CD4-positive, CD25-positive, alpha-beta regulatory T cell (primary cell): ENCODE results near the gene DGKA. TPM values are rescaled to one million over a fixed set of nuclear protein-coding genes. Genes with fewer than 3 reads are reported as not detected.

Experiments used
- ATAC-seq, 2 donors: fragments of 150-1000 bp; cut with Tn5 transposase; one replicate each; pipeline ENCODE4 v1.10.0; 2021; ENCODE audit warnings: low read depth in 2 of 2, moderate number of reproducible peaks in 2 of 2, moderate library complexity in 1 of 2
- DNase-seq, 3 donors: peaks; one replicate each; pipeline versions ENCODE4 v3.0.0 to v3.0.0-alpha.2; 2012 to 2022; ENCODE audit warnings: mixed read lengths in 1 of 3
- H3K27ac ChIP-seq: one replicate; pipeline ENCODE4 v1.7.0; 2013; ENCODE audit warnings: mild to moderate bottlenecking, low read length; ENCODE audit not compliant: insufficient read depth, poor library complexity, severe bottlenecking
- H3K27me3 ChIP-seq: one replicate; pipeline ENCODE4 v1.7.0; 2013; ENCODE audit warnings: low read length; ENCODE audit not compliant: control insufficient read depth, insufficient read depth
- H3K36me3 ChIP-seq: one replicate; pipeline ENCODE4 v1.7.0; 2013; ENCODE audit warnings: mild to moderate bottlenecking, low read length, moderate library complexity; ENCODE audit not compliant: control insufficient read depth, insufficient read depth
- H3K4me1 ChIP-seq: 2 replicates; pipeline ENCODE4 v1.7.0; 2013; ENCODE audit warnings: mild to moderate bottlenecking, low read length; ENCODE audit not compliant: insufficient read depth, control insufficient read depth, poor library complexity, severe bottlenecking
- H3K4me3 ChIP-seq: one replicate; pipeline ENCODE4 v1.7.0; 2013; ENCODE audit warnings: low read depth, mild to moderate bottlenecking, low read length, moderate library complexity
- H3K9me3 ChIP-seq, 2 experiments: 1 replicate in 1 of 2; 2 replicates in 1 of 2; pipeline ENCODE4 v1.7.0; 2013; ENCODE audit warnings: low read length in 2 of 2, mild to moderate bottlenecking in 1 of 2, moderate library complexity in 1 of 2; ENCODE audit not compliant: control insufficient read depth in 2 of 2
- H3K27ac Mint-ChIP-seq, 3 donors: one replicate each; pipeline ENCODE4 v1.8.0; 2020 to 2022; ENCODE audit warnings: mild to moderate bottlenecking in 3 of 3, mixed read lengths in 3 of 3, moderate library complexity in 2 of 3
- H3K27me3 Mint-ChIP-seq: one replicate; pipeline ENCODE4 v1.8.0; 2022; ENCODE audit warnings: mild to moderate bottlenecking, mixed read lengths
- H3K36me3 Mint-ChIP-seq: one replicate; pipeline ENCODE4 v1.8.0; 2020; ENCODE audit warnings: mixed read lengths
- H3K4me1 Mint-ChIP-seq, 4 donors: one replicate each; pipeline ENCODE4 v1.8.0; 2020 to 2022; ENCODE audit warnings: mixed read lengths in 4 of 4, mild to moderate bottlenecking in 1 of 4
- H3K4me3 Mint-ChIP-seq, 4 donors: one replicate each; pipeline ENCODE4 v1.8.0; 2020 to 2022; ENCODE audit warnings: mild to moderate bottlenecking in 4 of 4, mixed read lengths in 4 of 4, moderate library complexity in 3 of 4
- H3K9me3 Mint-ChIP-seq, 7 donors: one replicate each; pipeline ENCODE4 v1.8.0; 2020 to 2022; ENCODE audit warnings: mixed read lengths in 7 of 7, mild to moderate bottlenecking in 3 of 7, moderate library complexity in 2 of 7
- polyA plus RNA-seq, 4 donors: library from polyadenylated mRNA; unstranded; fragments of 300-500 nt; fragmentation: Illumina TruSeq; gene quantifications; one replicate each; pipeline ENCODE4 v1.2.3, GENCODE V29; 2021
- total RNA-seq: library from RNA; stranded (reverse); gene quantifications from one replicate; pipeline ENCODE4 v1.2.3, GENCODE V29; 2022

Gene DGKA
- total and polyA plus RNA-seq, 5 donors from 2014 or later: 225 to 1,086 (median 270) TPM

GRCh38 chr12:55940065-55940732 is 9.2 kb downstream of the DGKA start:
- Histone ChIP-seq H3K4me1 (peaks cover 63% of the 10 kb centered on the region), H3K27me3 (no peaks in the 10 kb centered on the region), H3K27ac (peak overlapping the region; percentile 92), H3K4me3 (peak overlapping the region; percentile 13), H3K9me3 (no peaks in the 10 kb centered on the region), H3K36me3 (peaks cover 93% of the 10 kb centered on the region)
- DNase-seq: peak; percentile 75 to 89 (median 87)
- ATAC-seq: peak; percentile 88 to 91
- peak overlapping the region; percentile 54 to 97 (median 89) for H3K27ac Mint-ChIP-seq
- no peaks in the 10 kb centered on the region for H3K27me3 Mint-ChIP-seq
- H3K4me1 Mint-ChIP-seq: peaks cover 6 to 97% (median 73%) of the 10 kb centered on the region in 4 donors
- peaks cover 85% of the 10 kb centered on the region for H3K36me3 Mint-ChIP-seq
- no peaks in the 10 kb centered on the region for H3K9me3 Mint-ChIP-seq
- H3K4me3 Mint-ChIP-seq: peak overlapping the region; percentile 78 to 100 (median 86)

GRCh38 chr12:55942055-55942454 is 11.1 kb downstream of the DGKA start:
- Histone ChIP-seq H3K4me3 (no peak overlapping the region), H3K27me3 (no peaks in the 10 kb centered on the region), H3K27ac (peak overlapping the region; percentile 42), H3K9me3 (no peaks in the 10 kb centered on the region), H3K4me1 (peaks cover 45% of the 10 kb centered on the region), H3K36me3 (peaks cover 97% of the 10 kb centered on the region)
- no peaks in the 10 kb centered on the region for H3K27me3 Mint-ChIP-seq
- no peaks in the 10 kb centered on the region for H3K9me3 Mint-ChIP-seq
- H3K36me3 Mint-ChIP-seq: peaks cover 80% of the 10 kb centered on the region
- H3K27ac Mint-ChIP-seq: peak overlapping the region; percentile 17 to 93 (median 56)
- DNase-seq (no peak), ATAC-seq (no peak)
- peaks cover 5 to 97% (median 64%) of the 10 kb centered on the region in 4 donors for H3K4me1 Mint-ChIP-seq
- no peak overlapping the region for H3K4me3 Mint-ChIP-seq

- Histone ChIP-seq H3K27me3 (no peaks in the 10 kb centered on the region), H3K4me3 (no peak overlapping the region), H3K27ac (peak overlapping the region; percentile 6), H3K36me3 (peaks cover 97% of the 10 kb centered on the region), H3K9me3 (no peaks in the 10 kb centered on the region), H3K4me1 (peaks cover 39% of the 10 kb centered on the region)
- no peak for ATAC-seq
- H3K4me3 Mint-ChIP-seq: peak overlapping the region in 2 of 4 donors; percentile 2 to 20
- DNase-seq: no peak
- H3K9me3 Mint-ChIP-seq: no peaks in the 10 kb centered on the region
- H3K4me1 Mint-ChIP-seq: peaks cover 5 to 95% (median 63%) of the 10 kb centered on the region in 4 donors
- peaks cover 79% of the 10 kb centered on the region for H3K36me3 Mint-ChIP-seq
- peak overlapping the region; percentile 39 to 67 (median 56) for H3K27ac Mint-ChIP-seq
- H3K27me3 Mint-ChIP-seq: no peaks in the 10 kb centered on the region
These were observed 11.7 kb downstream of the DGKA start for GRCh38 chr12:55942577-55943136.

- Mint-ChIP-seq H3K4me3 (no peak overlapping the region), H3K36me3 (peaks cover 57% of the 10 kb centered on the region), H3K4me1 (peaks cover 5 to 69% (median 35%) of the 10 kb centered on the region in 4 donors), H3K27me3 (no peaks in the 10 kb centered on the region), H3K27ac (peak overlapping the region; percentile 66 to 88 (median 75)), H3K9me3 (no peaks in the 10 kb centered on the region)
- peaks cover 86% of the 10 kb centered on the region for H3K36me3 ChIP-seq
- ATAC-seq: no peak
- no peaks in the 10 kb centered on the region for H3K27me3 ChIP-seq
- no peaks in the 10 kb centered on the region for H3K9me3 ChIP-seq
- DNase-seq: no peak
- H3K27ac ChIP-seq: peak overlapping the region; percentile 33
- no peak overlapping the region for H3K4me3 ChIP-seq
- peaks cover 5% of the 10 kb centered on the region for H3K4me1 ChIP-seq
These were observed 15.6 kb downstream of the DGKA start for GRCh38 chr12:55946553-55946952.

- Histone ChIP-seq H3K4me1 (no peaks in the 10 kb centered on the region), H3K27me3 (no peaks in the 10 kb centered on the region), H3K27ac (no peak overlapping the region), H3K9me3 (no peaks in the 10 kb centered on the region), H3K4me3 (no peak overlapping the region), H3K36me3 (peaks cover 40% of the 10 kb centered on the region)
- H3K27ac Mint-ChIP-seq: peak overlapping the region in 1 of 3 donors; percentile 47
- peak; percentile 8 to 17 for ATAC-seq
- DNase-seq: peak in 1 of 3 donors; percentile 40
- H3K36me3 Mint-ChIP-seq: peaks cover 27% of the 10 kb centered on the region
- H3K4me1 Mint-ChIP-seq: peaks cover 0 to 37% (median 19%) of the 10 kb centered on the region in 4 donors
- H3K9me3 Mint-ChIP-seq: peaks cover 0 to 1% (median 0%) of the 10 kb centered on the region in 7 donors
- H3K27me3 Mint-ChIP-seq: peaks cover 4% of the 10 kb centered on the region
- no peak overlapping the region for H3K4me3 Mint-ChIP-seq
These were observed 24.4 kb downstream of the DGKA start for GRCh38 chr12:55955344-55955743.

GRCh38 chr12:55955800-55956508 is 25.0 kb downstream of the DGKA start:
- H3K27ac Mint-ChIP-seq: peak overlapping the region; percentile 52 to 94 (median 68)
- Histone ChIP-seq H3K27me3 (no peaks in the 10 kb centered on the region), H3K36me3 (peaks cover 34% of the 10 kb centered on the region), H3K27ac (peak overlapping the region; percentile 17), H3K4me3 (no peak overlapping the region), H3K9me3 (no peaks in the 10 kb centered on the region), H3K4me1 (no peaks in the 10 kb centered on the region)
- ATAC-seq (peak; percentile 74 to 76), DNase-seq (peak in 2 of 3 donors; percentile 19 to 72)
- peaks cover 0 to 1% (median 0%) of the 10 kb centered on the region in 7 donors for H3K9me3 Mint-ChIP-seq
- H3K27me3 Mint-ChIP-seq: peaks cover 4% of the 10 kb centered on the region
- H3K4me3 Mint-ChIP-seq: no peak overlapping the region
- peaks cover 0 to 36% (median 19%) of the 10 kb centered on the region in 4 donors for H3K4me1 Mint-ChIP-seq
- H3K36me3 Mint-ChIP-seq: peaks cover 27% of the 10 kb centered on the region

GRCh38 chr12:55957106-55957859 is 26.3 kb downstream of the DGKA start:
- no peak overlapping the region for H3K4me3 Mint-ChIP-seq
- H3K27ac ChIP-seq: peak overlapping the region; percentile 17

More at GRCh38 chr12:55957106-55957859, 26.3 kb downstream of the DGKA start:
- no peak overlapping the region for H3K4me3 ChIP-seq
- peaks cover 21% of the 10 kb centered on the region for H3K36me3 ChIP-seq
- DNase-seq: no peak
- H3K9me3 ChIP-seq: no peaks in the 10 kb centered on the region
- Mint-ChIP-seq H3K27me3 (peaks cover 4% of the 10 kb centered on the region), H3K4me1 (peaks cover 0 to 24% (median 18%) of the 10 kb centered on the region in 4 donors), H3K9me3 (peaks cover 0 to 1% (median 0%) of the 10 kb centered on the region in 7 donors), H3K36me3 (peaks cover 14% of the 10 kb centered on the region), H3K27ac (peak overlapping the region; percentile 79 to 86 (median 86))
- no peaks in the 10 kb centered on the region for H3K27me3 ChIP-seq
- H3K4me1 ChIP-seq: no peaks in the 10 kb centered on the region
- no peak for ATAC-seq
